ENCODE measurements around the gene CIITA. TPM values are rescaled to one million over a fixed set of nuclear protein-coding genes. Genes with fewer than 3 reads are reported as not detected.

Gene CIITA
- total RNA-seq, 1 experiment from 2014 or later = not detected

DNA sequence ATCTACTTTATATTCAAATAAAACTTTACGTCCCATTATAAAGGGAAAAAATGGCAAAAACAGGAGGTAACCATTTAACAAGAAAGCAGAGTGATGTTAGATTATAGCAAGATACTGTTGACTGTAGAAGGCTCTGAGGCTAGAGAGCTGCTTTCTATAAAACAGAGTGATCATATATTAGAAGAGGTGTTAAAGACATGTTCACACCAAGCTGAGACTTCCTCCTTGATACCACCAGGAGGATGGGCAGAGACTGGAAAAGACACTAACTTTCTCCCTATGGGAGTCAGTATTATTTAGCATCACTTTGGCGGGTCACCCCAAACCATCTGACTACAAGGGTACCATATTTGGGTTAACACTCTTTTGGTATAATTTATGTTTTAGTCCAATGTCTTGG lies 687 bp upstream of the CIITA start:
- no peak for TF ChIP-seq CTCF (IDR thresholded peaks at IDR 0.05; ENCODE audit: unreplicated experiment)
- Mint-ChIP-seq H3K36me3 (ENCODE audit: insufficient read depth, unreplicated experiment) (no peaks in the 10 kb centered on the region), H3K27ac (ENCODE audit: low read depth, unreplicated experiment) (no peak overlapping the region), H3K27me3 (ENCODE audit: insufficient read depth, unreplicated experiment) (peaks cover 37% of the 10 kb centered on the region), H3K9me3 (ENCODE audit: unreplicated experiment) (no peaks in the 10 kb centered on the region), H3K4me1 (ENCODE audit: insufficient read depth, unreplicated experiment) (peaks cover 19% of the 10 kb centered on the region), H3K4me3 (ENCODE audit: unreplicated experiment) (no peak overlapping the region)
- ChIA-PET CTCF (interaction anchor here (0.8 to 3.1 kb wide), 3 partner anchors 23 to 47 kb away, joined by 3 to 15 read pairs (median 3); no protein-coding TSS in a partner anchor), POLR2A (no interaction called here)
- intact Hi-C loops (cut with micrococcal nuclease) = loop anchor here (5.0 kb wide), 2 partner anchors 49 to 134 kb away; partner anchors contain the start of gene NUBP1
- no peak for DNase-seq (ENCODE audit: unreplicated experiment)
- no TSS peak for BruUV-seq (replicated peaks)

DNA sequence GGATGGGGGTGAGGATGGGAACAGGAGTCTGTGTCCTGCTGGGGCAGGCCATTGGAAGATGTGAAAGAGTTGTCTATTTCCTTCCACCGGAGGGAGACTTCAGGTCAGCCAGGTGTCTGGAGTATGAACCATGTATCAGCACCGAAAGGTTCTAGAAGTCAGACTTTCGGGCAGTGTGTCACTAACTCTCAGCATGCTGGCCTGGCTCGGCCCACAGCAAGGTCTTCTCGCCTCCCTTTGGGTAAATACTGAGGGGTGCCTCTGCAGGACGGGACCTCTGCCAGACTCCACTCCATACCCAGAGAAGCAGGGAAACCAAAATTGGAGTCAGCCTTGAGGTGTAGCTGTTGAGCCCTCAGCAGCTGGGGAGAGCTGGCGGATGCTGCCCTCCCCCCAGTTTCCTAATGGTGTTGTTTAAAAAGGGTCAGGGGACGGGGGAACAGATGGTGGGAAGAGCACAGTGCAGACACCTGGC lies 507 bp downstream of the CIITA start:
- POLR2A ChIA-PET = interaction anchor here (0.6 to 2.2 kb wide), 4 partner anchors 15 to 134 kb away, joined by 3 to 14 read pairs (median 3); partner anchors contain the start of gene NUBP1
- no peak overlapping the region for H3K27ac Mint-ChIP-seq (ENCODE audit: low read depth, unreplicated experiment)
- H3K9me3 Mint-ChIP-seq (ENCODE audit: unreplicated experiment) = no peaks in the 10 kb centered on the region
- no peak for DNase-seq (ENCODE audit: unreplicated experiment)
- TF ChIP-seq CTCF (IDR thresholded peaks at IDR 0.05; ENCODE audit: unreplicated experiment) = no peak
- H3K4me1 Mint-ChIP-seq (ENCODE audit: insufficient read depth, unreplicated experiment) = peaks cover 10% of the 10 kb centered on the region
- no peaks in the 10 kb centered on the region for H3K36me3 Mint-ChIP-seq (ENCODE audit: insufficient read depth, unreplicated experiment)
- no TSS peak for BruUV-seq (replicated peaks)
- intact Hi-C loops (cut with micrococcal nuclease) = loop anchor here (5.0 kb wide), 2 partner anchors 50 to 135 kb away; partner anchors contain the start of gene NUBP1
- no peak overlapping the region for H3K4me3 Mint-ChIP-seq (ENCODE audit: unreplicated experiment)
- peaks cover 46% of the 10 kb centered on the region for H3K27me3 Mint-ChIP-seq (ENCODE audit: insufficient read depth, unreplicated experiment)
- CTCF ChIA-PET = interaction anchor here (0.6 to 3.1 kb wide), 12 partner anchors 9 to 562 kb away, joined by 3 to 15 read pairs (median 3); partner anchors contain the start of gene NUBP1

DNA sequence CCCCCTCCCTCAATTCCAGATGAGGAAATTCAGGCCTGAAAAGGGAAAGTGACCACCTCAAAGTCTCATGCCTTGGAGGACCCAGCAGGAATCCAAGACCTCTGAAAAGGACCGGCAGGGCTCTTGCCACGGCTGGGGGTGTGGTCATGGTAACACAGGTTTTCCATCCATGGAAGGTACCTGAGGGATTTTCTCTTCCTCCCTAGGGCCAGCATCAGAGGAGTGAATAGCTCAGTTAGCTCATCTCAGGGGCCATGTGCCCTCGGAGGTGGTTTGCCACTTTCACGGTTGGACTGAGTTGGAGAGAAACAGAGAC lies 1.3 kb downstream of the CIITA start:
- no peak for TF ChIP-seq CTCF (IDR thresholded peaks at IDR 0.05; ENCODE audit: unreplicated experiment)
- DNase-seq (ENCODE audit: unreplicated experiment) = no peak
- Mint-ChIP-seq H3K27ac (ENCODE audit: low read depth, unreplicated experiment) (no peak overlapping the region), H3K36me3 (ENCODE audit: insufficient read depth, unreplicated experiment) (no peaks in the 10 kb centered on the region), H3K4me1 (ENCODE audit: insufficient read depth, unreplicated experiment) (peaks cover 10% of the 10 kb centered on the region), H3K4me3 (ENCODE audit: unreplicated experiment) (peak overlapping the region; percentile 85), H3K9me3 (ENCODE audit: unreplicated experiment) (no peaks in the 10 kb centered on the region), H3K27me3 (ENCODE audit: insufficient read depth, unreplicated experiment) (peaks cover 48% of the 10 kb centered on the region)
- intact Hi-C loops (cut with micrococcal nuclease) = loop anchor here (5.0 kb wide), 2 partner anchors 51 to 136 kb away; partner anchors contain the start of gene NUBP1
- BruUV-seq (replicated peaks) = no TSS peak
- ChIA-PET POLR2A (interaction anchor here (0.7 to 2.2 kb wide), 4 partner anchors 16 to 50 kb away, joined by 3 to 14 read pairs (median 4); no protein-coding TSS in a partner anchor), CTCF (interaction anchor here (0.6 to 3.1 kb wide), 10 partner anchors 14 to 369 kb away, joined by 3 to 15 read pairs (median 4); no protein-coding TSS in a partner anchor)

GRCh38 chr16:10878644-10879501 lies 1.9 kb downstream of the CIITA start:
- ChIA-PET POLR2A (interaction anchor here (0.7 to 2.2 kb wide), 6 partner anchors 14 to 50 kb away, joined by 3 to 14 read pairs (median 4); no protein-coding TSS in a partner anchor), CTCF (interaction anchor here (0.6 to 3.1 kb wide), 11 partner anchors 14 to 369 kb away, joined by 3 to 15 read pairs (median 3); no protein-coding TSS in a partner anchor)
- no peak for TF ChIP-seq CTCF (IDR thresholded peaks at IDR 0.05; ENCODE audit: unreplicated experiment)
- Mint-ChIP-seq H3K27me3 (ENCODE audit: insufficient read depth, unreplicated experiment) (peaks cover 48% of the 10 kb centered on the region), H3K9me3 (ENCODE audit: unreplicated experiment) (no peaks in the 10 kb centered on the region), H3K36me3 (ENCODE audit: insufficient read depth, unreplicated experiment) (no peaks in the 10 kb centered on the region), H3K4me1 (ENCODE audit: insufficient read depth, unreplicated experiment) (peaks cover 10% of the 10 kb centered on the region), H3K4me3 (ENCODE audit: unreplicated experiment) (peak overlapping the region; percentile 85), H3K27ac (ENCODE audit: low read depth, unreplicated experiment) (no peak overlapping the region)
- peak; percentile 48 for DNase-seq (ENCODE audit: unreplicated experiment)
- no TSS peak for BruUV-seq (replicated peaks)
- intact Hi-C loops (cut with micrococcal nuclease) = loop anchor here (5.0 kb wide), 2 partner anchors 52 to 137 kb away; partner anchors contain the start of gene NUBP1
